SH-SY5Y (cell line): Measurements from ENCODE around the gene FOXA3.

Source experiments
- GATA2 ChIP-seq: IDR thresholded peaks from 2 replicates; pipeline ENCODE4 v1.6.1; 2011; ENCODE audit warnings: mild to moderate bottlenecking, low read depth, low read length
- GATA3 ChIP-seq: IDR thresholded peaks from 2 replicates; pipeline ENCODE4 v1.6.1; 2011; ENCODE audit warnings: low read depth, mild to moderate bottlenecking, low read length, moderate library complexity

GRCh38 chr19:45883586-45883880 is 19.4 kb downstream of the FOXA3 start:
- no peak for TF ChIP-seq GATA2
- no peak for TF ChIP-seq GATA3
